Hepatocyte (in vitro differentiated cells): ENCODE data around the gene PIP5K1C. TPM values are rescaled to one million over a fixed set of nuclear protein-coding genes. Genes with fewer than 3 reads are reported as not detected.

Experiments
- DNase-seq: peaks from one replicate; pipeline ENCODE4 v3.0.0-alpha.2; 2016; ENCODE audit warnings: low spot score
- H2AFZ ChIP-seq: fragments of 200-600 bp; sonication (generic); 2 replicates; pipeline ENCODE4 v1.6.0; 2016; ENCODE audit warnings: antibody characterized with exemption, mild to moderate bottlenecking
- H3K27ac ChIP-seq: fragments of 200-600 bp; sonication (generic); 2 replicates; pipeline ENCODE4 v1.5.1; 2016; ENCODE audit warnings: mild to moderate bottlenecking
- H3K27me3 ChIP-seq: fragments of 200-600 bp; sonication (generic); 2 replicates; pipeline ENCODE4 v1.6.1; 2016
- H3K36me3 ChIP-seq: fragments of 200-600 bp; sonication (generic); replicated peaks from 2 replicates; pipeline ENCODE4 v1.5.1; 2016; ENCODE audit warnings: low read depth; ENCODE audit not compliant: insufficient read depth
- H3K4me1 ChIP-seq: fragments of 200-600 bp; sonication (generic); 2 replicates; pipeline ENCODE4 v1.5.1; 2016; ENCODE audit warnings: mild to moderate bottlenecking, moderate library complexity; ENCODE audit not compliant: insufficient read depth
- H3K4me2 ChIP-seq: fragments of 200-600 bp; sonication (generic); 2 replicates; pipeline ENCODE4 v1.6.0; 2016
- H3K4me3 ChIP-seq: fragments of 200-600 bp; sonication (generic); 2 replicates; pipeline ENCODE4 v1.5.1; 2016; ENCODE audit warnings: mild to moderate bottlenecking
- H3K79me2 ChIP-seq: fragments of 200-600 bp; sonication (generic); 2 replicates; pipeline ENCODE4 v1.6.0; 2017; ENCODE audit warnings: mild to moderate bottlenecking
- H3K9me2 ChIP-seq: fragments of 200-600 bp; sonication (generic); replicated peaks from 2 replicates; pipeline ENCODE4 v1.6.0; 2017; ENCODE audit warnings: mild to moderate bottlenecking; ENCODE audit not compliant: insufficient read depth
- H3K9me3 ChIP-seq: fragments of 200-600 bp; sonication (generic); 2 replicates; pipeline ENCODE4 v1.5.1; 2016; ENCODE audit warnings: low read depth, mild to moderate bottlenecking
- H4K20me1 ChIP-seq: fragments of 200-600 bp; sonication (generic); 2 replicates; pipeline ENCODE4 v1.6.0; 2016; ENCODE audit warnings: mild to moderate bottlenecking; ENCODE audit not compliant: insufficient read depth, poor library complexity, severe bottlenecking
- EZH2 ChIP-seq: fragments of 200-600 bp; sonication (generic); IDR thresholded peaks from 2 replicates; pipeline ENCODE4 v1.6.1; 2016; ENCODE audit warnings: antibody characterized with exemption, mild to moderate bottlenecking, borderline replicate concordance
- EZH2phosphoT487 ChIP-seq: fragments of 200-600 bp; sonication (generic); IDR thresholded peaks from one replicate; pipeline ENCODE4 v1.6.1; 2018; ENCODE audit warnings: antibody characterized with exemption, mild to moderate bottlenecking, low read depth, moderate library complexity; ENCODE audit not compliant: unreplicated experiment, severe bottlenecking
- WGBS: methylation state at CpG from one replicate; pipeline ENCODE4 v1.1.6; 2016; ENCODE audit warnings: low lambda C conversion rate; ENCODE audit errors: missing lambda C conversion rate; 5-methylcytosine and 5-hydroxymethylcytosine counted together
- polyA plus RNA-seq: library from polyadenylated mRNA; unstranded; fragments of >200 nt; fragmentation: Nextera tagmentation; extraction: Ambion mirVana; gene quantifications from 2 replicates; pipeline ENCODE4 v1.2.1, GENCODE V29; 2016
- total RNA-seq: library from RNA; depleted of rRNA; stranded (reverse); fragments of >200 nt; gene quantifications from 2 replicates; pipeline ENCODE4 v1.2.3, GENCODE V29; 2014
- TF ChIP-seq, protein P1 (sequence below): fragments of 200-600 bp; sonication (generic); IDR thresholded peaks from 2 replicates; pipeline ENCODE4 v1.5.1; 2016; ENCODE audit warnings: antibody characterized with exemption, mild to moderate bottlenecking; ENCODE audit not compliant: poor library complexity

Gene PIP5K1C
- total and polyA plus RNA-seq, 2 experiments from 2014 or later = 20.7 to 37.1 TPM

GRCh38 chr19:3687774-3688706 is 12.2 kb downstream of the PIP5K1C start:
- H3K79me2 ChIP-seq = peaks cover 89% of the 10 kb centered on the region
- H3K36me3 ChIP-seq = no peaks in the 10 kb centered on the region
- WGBS = 31% methylated on average over 54 of the region's 55 CpGs
- H2AFZ ChIP-seq = no peak overlapping the region
- TF ChIP-seq EZH2phosphoT487 = no peak
- TF ChIP-seq, protein P1, sequence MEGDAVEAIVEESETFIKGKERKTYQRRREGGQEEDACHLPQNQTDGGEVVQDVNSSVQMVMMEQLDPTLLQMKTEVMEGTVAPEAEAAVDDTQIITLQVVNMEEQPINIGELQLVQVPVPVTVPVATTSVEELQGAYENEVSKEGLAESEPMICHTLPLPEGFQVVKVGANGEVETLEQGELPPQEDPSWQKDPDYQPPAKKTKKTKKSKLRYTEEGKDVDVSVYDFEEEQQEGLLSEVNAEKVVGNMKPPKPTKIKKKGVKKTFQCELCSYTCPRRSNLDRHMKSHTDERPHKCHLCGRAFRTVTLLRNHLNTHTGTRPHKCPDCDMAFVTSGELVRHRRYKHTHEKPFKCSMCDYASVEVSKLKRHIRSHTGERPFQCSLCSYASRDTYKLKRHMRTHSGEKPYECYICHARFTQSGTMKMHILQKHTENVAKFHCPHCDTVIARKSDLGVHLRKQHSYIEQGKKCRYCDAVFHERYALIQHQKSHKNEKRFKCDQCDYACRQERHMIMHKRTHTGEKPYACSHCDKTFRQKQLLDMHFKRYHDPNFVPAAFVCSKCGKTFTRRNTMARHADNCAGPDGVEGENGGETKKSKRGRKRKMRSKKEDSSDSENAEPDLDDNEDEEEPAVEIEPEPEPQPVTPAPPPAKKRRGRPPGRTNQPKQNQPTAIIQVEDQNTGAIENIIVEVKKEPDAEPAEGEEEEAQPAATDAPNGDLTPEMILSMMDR = peak; percentile 9
- H3K4me2 ChIP-seq = peak overlapping the region; percentile 78
- no peak overlapping the region for H3K4me3 ChIP-seq
- H4K20me1 ChIP-seq = peaks cover 13% of the 10 kb centered on the region
- H3K9me3 ChIP-seq = no peaks in the 10 kb centered on the region
- no peaks in the 10 kb centered on the region for H3K9me2 ChIP-seq
- peaks cover 22% of the 10 kb centered on the region for H3K4me1 ChIP-seq
- peak; percentile 58 for DNase-seq
- H3K27me3 ChIP-seq = no peaks in the 10 kb centered on the region
- peak overlapping the region; percentile 8 for H3K27ac ChIP-seq

DNA sequence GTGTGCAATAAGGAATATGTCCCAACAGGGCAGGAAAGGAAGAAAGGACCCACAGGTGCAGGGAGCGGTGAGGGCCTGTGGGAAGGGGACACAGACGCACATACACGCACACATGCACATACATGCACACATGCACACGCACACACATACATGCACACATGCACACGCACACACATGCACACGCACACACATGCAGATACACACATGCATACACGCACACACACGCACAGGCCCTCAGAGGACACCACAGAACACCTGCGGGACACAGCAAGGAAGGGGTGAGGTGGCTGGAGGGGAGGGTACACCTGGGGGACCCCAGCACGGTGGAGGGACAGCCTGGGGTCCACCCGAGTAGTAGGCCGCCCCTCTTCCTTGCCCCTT is 12.9 kb downstream of the PIP5K1C start:
- H3K27me3 ChIP-seq = no peaks in the 10 kb centered on the region
- H3K27ac ChIP-seq = no peak overlapping the region
- H3K79me2 ChIP-seq = peaks cover 84% of the 10 kb centered on the region
- H3K4me3 ChIP-seq = no peak overlapping the region
- peak overlapping the region; percentile 78 for H3K4me2 ChIP-seq
- H3K36me3 ChIP-seq = no peaks in the 10 kb centered on the region
- H3K9me2 ChIP-seq = no peaks in the 10 kb centered on the region
- H3K4me1 ChIP-seq = peaks cover 26% of the 10 kb centered on the region
- DNase-seq = no peak
- no peak overlapping the region for H2AFZ ChIP-seq
- 83% methylated on average over 9 of the region's 12 CpGs for WGBS
- H3K9me3 ChIP-seq = no peaks in the 10 kb centered on the region
- H4K20me1 ChIP-seq = peaks cover 9% of the 10 kb centered on the region
- TF ChIP-seq EZH2 = no peak
- no peak for TF ChIP-seq EZH2phosphoT487

- Histone ChIP-seq H3K4me1 (peaks cover 26% of the 10 kb centered on the region), H3K9me2 (no peaks in the 10 kb centered on the region), H2AFZ (no peak overlapping the region), H3K4me2 (no peak overlapping the region), H3K27ac (peak overlapping the region; percentile 63), H3K4me3 (no peak overlapping the region), H4K20me1 (peaks cover 3% of the 10 kb centered on the region), H3K79me2 (peaks cover 69% of the 10 kb centered on the region), H3K36me3 (no peaks in the 10 kb centered on the region), H3K9me3 (no peaks in the 10 kb centered on the region), H3K27me3 (no peaks in the 10 kb centered on the region)
- WGBS = 87% methylated on average over 8 of the region's 8 CpGs
- no peak for DNase-seq
- TF ChIP-seq, protein P1 = no peak
- no peak for TF ChIP-seq EZH2phosphoT487
- no peak for TF ChIP-seq EZH2
Measured at GRCh38 chr19:3684817-3685410, 15.4 kb downstream of the PIP5K1C start.
